ENCODE results near the gene S100B.
"Not testable (repeated sequence)": the region's sequence is repeated elsewhere in the genome, so short reads cannot be mapped to it uniquely, and the experiment has no call there.

The S100B gene

GRCh38 chr21:46604329-46604974, 430 bp downstream of the S100B start:
- in situ Hi-C loops (cut with MboI; ENCODE audit: low sequenced_read_pairs), result no loop called here

- in situ Hi-C loops (cut with MboI; ENCODE audit: low sequenced_read_pairs), result no loop called here
Measured at GRCh38 chr21:46603228-46603627, 1.7 kb downstream of the S100B start.

GRCh38 chr21:46600978-46601377, 3.9 kb downstream of the S100B start:
- in situ Hi-C loops (cut with MboI; ENCODE audit: low sequenced_read_pairs), result no loop called here

- in situ Hi-C loops (cut with MboI; ENCODE audit: low sequenced_read_pairs), result no loop called here
Measured at GRCh38 chr21:46600305-46600704, 4.6 kb downstream of the S100B start.

- in situ Hi-C loops (cut with MboI; ENCODE audit: low sequenced_read_pairs), result no loop called here
Measured at GRCh38 chr21:46598581-46599572, 6.0 kb downstream of the S100B start.

GRCh38 chr21:46597896-46598343, 7.0 kb downstream of the S100B start:
- in situ Hi-C loops (cut with MboI; ENCODE audit: low sequenced_read_pairs), result no loop called here

- in situ Hi-C loops (cut with MboI; ENCODE audit: low sequenced_read_pairs), result no loop called here
Measured at GRCh38 chr21:46597031-46597430, 7.9 kb downstream of the S100B start.

- in situ Hi-C loops (cut with MboI; ENCODE audit: low sequenced_read_pairs), result no loop called here
Measured at GRCh38 chr21:46596201-46596600, 8.7 kb downstream of the S100B start.

GRCh38 chr21:46594276-46594675, 10.6 kb downstream of the S100B start:
- in situ Hi-C loops (cut with MboI; ENCODE audit: low sequenced_read_pairs), result no loop called here

- in situ Hi-C loops (cut with MboI; ENCODE audit: low sequenced_read_pairs), result no loop called here
Measured at GRCh38 chr21:46585191-46585953, 19.5 kb downstream of the S100B start.

- in situ Hi-C loops (cut with MboI; ENCODE audit: low sequenced_read_pairs), result no loop called here
Measured at GRCh38 chr21:46581780-46582307, 23.0 kb downstream of the S100B start.

- in situ Hi-C loops (cut with MboI; ENCODE audit: low sequenced_read_pairs), result not testable (repeated sequence)
Measured at GRCh38 chr21:46579394-46579793, 25.5 kb downstream of the S100B start.

GRCh38 chr21:46577786-46578185, 27.1 kb downstream of the S100B start:
- in situ Hi-C loops (cut with MboI; ENCODE audit: low sequenced_read_pairs), result not testable (repeated sequence)

GRCh38 chr21:46572850-46573249, 32.0 kb downstream of the S100B start:
- in situ Hi-C loops (cut with MboI; ENCODE audit: low sequenced_read_pairs), result no loop called here

- in situ Hi-C loops (cut with MboI; ENCODE audit: low sequenced_read_pairs), result no loop called here
Measured at GRCh38 chr21:46570631-46571030, 34.3 kb downstream of the S100B start.

GRCh38 chr21:46570119-46570518, 34.8 kb downstream of the S100B start:
- in situ Hi-C loops (cut with MboI; ENCODE audit: low sequenced_read_pairs), result no loop called here

GRCh38 chr21:46569081-46569480, 35.8 kb downstream of the S100B start:
- in situ Hi-C loops (cut with MboI; ENCODE audit: low sequenced_read_pairs), result no loop called here

GRCh38 chr21:46568562-46568961, 36.3 kb downstream of the S100B start:
- in situ Hi-C loops (cut with MboI; ENCODE audit: low sequenced_read_pairs), result no loop called here

GRCh38 chr21:46567348-46567747, 37.5 kb downstream of the S100B start:
- in situ Hi-C loops (cut with MboI; ENCODE audit: low sequenced_read_pairs), result no loop called here

- in situ Hi-C loops (cut with MboI; ENCODE audit: low sequenced_read_pairs), result no loop called here
Measured at GRCh38 chr21:46564391-46564790, 40.5 kb downstream of the S100B start.
